Muscle layer of duodenum (tissue), 2 donors: ENCODE results near the gene USH2A.

Experiments used
- H3K27ac ChIP-seq: one replicate; pipeline ENCODE4 v1.7.0; 2013; ENCODE audit warnings: mild to moderate bottlenecking, low read length
- H3K27me3 ChIP-seq: one replicate; pipeline ENCODE4 v1.7.0; 2013; ENCODE audit warnings: low read depth, mild to moderate bottlenecking, control low read depth, low read length
- H3K36me3 ChIP-seq, 2 donors: one replicate each; pipeline ENCODE4 v1.7.0; 2013; ENCODE audit warnings: low read length in 2 of 2, control low read depth in 1 of 2, mild to moderate bottlenecking in 1 of 2; ENCODE audit not compliant: insufficient read depth in 2 of 2, control insufficient read depth in 1 of 2
- H3K4me1 ChIP-seq, 2 donors: one replicate each; pipeline ENCODE4 v1.7.0; 2013; ENCODE audit warnings: low read length in 2 of 2, mild to moderate bottlenecking in 2 of 2, control low read depth in 1 of 2, moderate library complexity in 1 of 2; ENCODE audit not compliant: insufficient read depth in 2 of 2, control insufficient read depth in 1 of 2
- H3K4me3 ChIP-seq, 2 donors: one replicate each; pipeline ENCODE4 v1.7.0; 2013; ENCODE audit warnings: low read length in 2 of 2, low read depth in 1 of 2, mild to moderate bottlenecking in 1 of 2
- H3K9me3 ChIP-seq, 2 donors: one replicate each; pipeline ENCODE4 v1.7.0; 2013; ENCODE audit warnings: low read length in 2 of 2, control low read depth in 1 of 2, mild to moderate bottlenecking in 1 of 2; ENCODE audit not compliant: control insufficient read depth in 1 of 2
- donor health status: healthy.

USH2A gene

DNA sequence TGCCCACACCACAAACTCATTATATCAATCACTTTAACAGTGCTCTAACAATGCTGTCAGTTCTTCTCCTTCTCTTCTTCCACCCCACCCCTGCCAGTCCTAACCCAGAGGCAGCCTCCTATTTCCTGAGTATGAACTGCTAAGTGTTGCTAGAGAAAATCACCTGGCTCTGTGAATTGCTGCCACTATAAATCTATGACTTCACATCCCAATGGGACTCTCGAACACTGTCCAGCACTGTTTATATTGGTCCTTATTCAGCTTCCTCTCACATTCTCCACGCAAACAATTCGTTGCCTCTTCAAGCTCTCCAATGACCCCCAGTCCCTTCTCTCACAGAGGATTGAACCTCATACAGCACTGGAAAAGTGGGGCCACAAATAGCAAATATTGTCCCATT is 27.0 kb upstream of the USH2A start:
- Histone ChIP-seq H3K4me3 (no peak overlapping the region), H3K9me3 (no peaks in the 10 kb centered on the region), H3K36me3 (no peaks in the 10 kb centered on the region), H3K4me1 (no peaks in the 10 kb centered on the region), H3K27ac (no peak overlapping the region), H3K27me3 (no peaks in the 10 kb centered on the region)

GRCh38 chr1:216448011-216448510 is 24.8 kb upstream of the USH2A start:
- Histone ChIP-seq H3K27me3 (no peaks in the 10 kb centered on the region), H3K27ac (no peak overlapping the region), H3K36me3 (no peaks in the 10 kb centered on the region), H3K4me1 (no peaks in the 10 kb centered on the region), H3K9me3 (no peaks in the 10 kb centered on the region), H3K4me3 (no peak overlapping the region)

DNA sequence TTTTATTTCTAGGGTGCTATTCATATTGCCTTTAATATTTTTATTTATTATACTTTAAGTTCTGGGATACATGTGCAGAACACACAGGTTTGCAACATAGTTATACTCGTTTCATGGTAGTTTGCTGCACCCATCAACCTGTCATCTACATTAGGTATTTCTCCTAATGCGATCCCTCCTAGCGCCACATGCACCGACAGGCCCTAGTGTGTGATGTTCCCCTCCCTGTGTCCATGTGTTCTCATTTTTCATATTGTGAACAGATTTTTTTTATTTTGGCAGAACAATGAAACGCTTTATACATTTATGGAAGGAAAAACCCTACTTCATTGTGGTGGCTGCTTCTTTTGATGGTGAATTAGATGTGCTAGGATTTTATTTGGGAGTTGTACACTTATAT is 14.4 kb upstream of the USH2A start:
- Histone ChIP-seq H3K9me3 (no peaks in the 10 kb centered on the region), H3K4me1 (no peaks in the 10 kb centered on the region), H3K36me3 (no peaks in the 10 kb centered on the region), H3K27me3 (no peaks in the 10 kb centered on the region), H3K4me3 (no peak overlapping the region), H3K27ac (no peak overlapping the region)

DNA sequence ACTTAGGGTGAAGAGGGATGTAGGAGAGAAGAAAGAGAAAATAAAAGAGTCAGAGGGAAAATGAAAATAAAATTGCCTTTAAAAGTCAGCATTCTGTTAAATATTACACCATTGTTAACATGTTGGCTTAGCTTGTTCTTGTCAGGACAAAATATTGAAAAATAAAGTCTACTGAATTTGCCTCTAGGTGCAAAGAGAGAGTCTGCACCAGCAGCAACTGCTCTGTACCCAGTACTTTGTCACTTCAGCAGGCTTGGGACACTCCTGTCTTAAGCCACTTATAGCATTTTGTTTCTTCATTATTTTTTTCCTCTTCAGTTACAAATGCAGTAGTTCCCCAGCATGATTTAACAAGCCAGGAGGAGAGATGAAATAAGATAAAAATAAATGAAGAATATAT is 11.0 kb upstream of the USH2A start:
- Histone ChIP-seq H3K4me3 (no peak overlapping the region), H3K9me3 (no peaks in the 10 kb centered on the region), H3K27me3 (no peaks in the 10 kb centered on the region), H3K36me3 (no peaks in the 10 kb centered on the region), H3K4me1 (no peaks in the 10 kb centered on the region), H3K27ac (no peak overlapping the region)

DNA sequence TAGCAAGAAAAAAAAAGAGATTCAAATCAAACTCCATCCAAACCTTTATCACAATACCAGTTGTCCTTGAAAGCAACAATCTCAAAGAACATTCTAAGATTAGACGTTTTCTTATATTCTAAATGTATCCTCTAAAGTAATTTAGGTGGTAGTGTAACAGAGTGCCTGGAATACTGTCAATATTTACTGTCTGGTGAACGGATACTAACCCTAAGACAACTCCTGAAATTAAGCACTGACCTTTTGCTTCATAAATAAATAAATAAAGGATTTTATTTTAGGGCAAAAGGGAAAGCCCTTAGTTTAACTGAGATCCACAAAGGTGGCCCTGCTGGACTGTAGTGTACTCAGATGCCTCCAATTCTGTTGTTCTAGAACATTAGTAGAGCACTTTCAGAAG is 9.9 kb upstream of the USH2A start:
- no peaks in the 10 kb centered on the region for H3K36me3 ChIP-seq
- H3K27me3 ChIP-seq = no peaks in the 10 kb centered on the region
- no peaks in the 10 kb centered on the region for H3K9me3 ChIP-seq
- no peak overlapping the region for H3K4me3 ChIP-seq
- no peak overlapping the region for H3K27ac ChIP-seq
- no peaks in the 10 kb centered on the region for H3K4me1 ChIP-seq

DNA sequence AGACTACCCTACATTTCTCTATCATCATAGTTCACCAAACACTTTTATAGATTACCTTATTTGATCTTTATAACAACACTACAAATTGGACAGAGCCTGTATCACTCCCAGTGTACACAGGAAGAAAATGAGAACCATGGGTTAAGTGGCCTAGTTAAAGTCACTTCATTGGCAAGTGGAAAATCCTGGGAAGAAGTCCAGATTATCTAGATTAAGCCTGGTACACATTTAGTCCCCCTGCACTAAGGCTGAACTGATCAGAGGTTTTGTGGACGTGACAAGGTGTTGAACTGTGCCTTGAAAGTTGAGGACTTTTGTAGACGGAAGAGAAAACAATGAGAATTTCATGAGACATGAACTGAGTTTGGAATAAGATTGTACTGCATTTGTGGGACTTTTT is 7.5 kb upstream of the USH2A start:
- Histone ChIP-seq H3K36me3 (no peaks in the 10 kb centered on the region), H3K27me3 (no peaks in the 10 kb centered on the region), H3K27ac (no peak overlapping the region), H3K9me3 (no peaks in the 10 kb centered on the region), H3K4me1 (no peaks in the 10 kb centered on the region), H3K4me3 (no peak overlapping the region)

DNA sequence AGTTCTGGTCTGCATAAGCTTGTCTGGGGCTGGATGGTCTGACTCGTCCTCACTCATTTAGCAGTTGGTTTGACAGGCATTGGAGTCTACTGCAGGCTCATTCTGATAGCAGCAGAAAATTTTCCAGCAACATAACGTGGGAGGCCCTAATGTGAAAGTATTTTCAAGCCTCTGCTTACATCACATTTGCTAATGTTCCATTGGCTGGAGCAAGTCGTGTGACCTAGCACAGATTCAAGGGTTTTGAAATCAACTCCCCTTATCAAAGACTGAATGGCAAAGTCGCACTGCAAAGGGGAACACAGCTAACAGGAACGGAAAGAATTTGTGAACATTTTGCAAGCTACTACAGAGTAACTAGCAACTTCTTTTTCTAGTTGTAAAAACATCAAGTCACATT is 2.3 kb upstream of the USH2A start:
- H3K9me3 ChIP-seq = no peaks in the 10 kb centered on the region
- no peak overlapping the region for H3K27ac ChIP-seq
- H3K27me3 ChIP-seq = no peaks in the 10 kb centered on the region
- no peaks in the 10 kb centered on the region for H3K36me3 ChIP-seq
- no peaks in the 10 kb centered on the region for H3K4me1 ChIP-seq
- H3K4me3 ChIP-seq = no peak overlapping the region

- no peaks in the 10 kb centered on the region for H3K27me3 ChIP-seq
- no peaks in the 10 kb centered on the region for H3K9me3 ChIP-seq
- no peak overlapping the region for H3K27ac ChIP-seq
- H3K4me1 ChIP-seq = no peaks in the 10 kb centered on the region
- no peaks in the 10 kb centered on the region for H3K36me3 ChIP-seq
- H3K4me3 ChIP-seq = no peak overlapping the region
These were observed 2.5 kb downstream of the USH2A start for GRCh38 chr1:216420746-216421145.

GRCh38 chr1:216420263-216420662 is 3.0 kb downstream of the USH2A start:
- H3K4me1 ChIP-seq = no peaks in the 10 kb centered on the region
- H3K27me3 ChIP-seq = no peaks in the 10 kb centered on the region
- H3K9me3 ChIP-seq = no peaks in the 10 kb centered on the region
- H3K4me3 ChIP-seq = no peak overlapping the region
- H3K36me3 ChIP-seq = no peaks in the 10 kb centered on the region
- H3K27ac ChIP-seq = no peak overlapping the region

GRCh38 chr1:216416488-216416887 is 6.8 kb downstream of the USH2A start:
- Histone ChIP-seq H3K4me1 (no peaks in the 10 kb centered on the region), H3K4me3 (no peak overlapping the region)

DNA sequence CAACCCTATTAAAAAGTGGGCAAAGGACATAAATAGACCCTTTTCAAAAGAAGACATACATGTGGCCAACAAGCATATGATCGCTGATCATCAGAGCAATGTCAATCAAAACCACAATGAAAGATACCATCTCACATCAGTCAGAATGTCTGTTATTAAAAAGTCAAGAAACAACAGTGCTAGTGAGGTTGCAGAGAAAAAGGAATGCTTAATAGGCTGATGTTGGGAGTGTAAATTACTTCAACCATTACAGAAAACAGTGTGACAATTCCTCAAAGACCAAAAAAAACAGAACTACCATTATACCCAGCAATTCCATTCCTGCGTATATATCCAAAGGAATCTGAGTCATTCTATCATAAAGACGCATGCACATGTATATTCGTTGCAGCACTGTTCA is 13.2 kb downstream of the USH2A start:
- no peaks in the 10 kb centered on the region for H3K9me3 ChIP-seq
- H3K36me3 ChIP-seq = no peaks in the 10 kb centered on the region
- no peak overlapping the region for H3K27ac ChIP-seq
- H3K27me3 ChIP-seq = no peaks in the 10 kb centered on the region
- H3K4me3 ChIP-seq = no peak overlapping the region
- no peaks in the 10 kb centered on the region for H3K4me1 ChIP-seq

More at GRCh38 chr1:216416488-216416887, 6.8 kb downstream of the USH2A start:
- H3K36me3 ChIP-seq = no peaks in the 10 kb centered on the region
- no peaks in the 10 kb centered on the region for H3K9me3 ChIP-seq
- H3K27me3 ChIP-seq = no peaks in the 10 kb centered on the region
- no peak overlapping the region for H3K27ac ChIP-seq

GRCh38 chr1:216390956-216391355 is 32.3 kb downstream of the USH2A start:
- Histone ChIP-seq H3K27me3 (no peaks in the 10 kb centered on the region), H3K4me1 (no peaks in the 10 kb centered on the region), H3K27ac (no peak overlapping the region), H3K9me3 (no peaks in the 10 kb centered on the region), H3K4me3 (no peak overlapping the region), H3K36me3 (no peaks in the 10 kb centered on the region)
